NT2/D1 (cell line): ENCODE measurements around the gene KLF3.

ENCODE experiments used
- SUZ12 ChIP-seq: IDR thresholded peaks from 2 replicates; pipeline ENCODE4 v1.6.1; 2011; ENCODE audit not compliant: insufficient read length, insufficient read depth; ENCODE audit errors: extremely low read depth
- YY1 ChIP-seq: IDR thresholded peaks from 2 replicates; pipeline ENCODE4 v1.6.1; 2011; ENCODE audit not compliant: insufficient read length, insufficient read depth
- ZNF274 ChIP-seq: IDR thresholded peaks from 2 replicates; pipeline ENCODE4 v1.6.1; 2011; ENCODE audit warnings: mild to moderate bottlenecking, low read depth, low read length

DNA sequence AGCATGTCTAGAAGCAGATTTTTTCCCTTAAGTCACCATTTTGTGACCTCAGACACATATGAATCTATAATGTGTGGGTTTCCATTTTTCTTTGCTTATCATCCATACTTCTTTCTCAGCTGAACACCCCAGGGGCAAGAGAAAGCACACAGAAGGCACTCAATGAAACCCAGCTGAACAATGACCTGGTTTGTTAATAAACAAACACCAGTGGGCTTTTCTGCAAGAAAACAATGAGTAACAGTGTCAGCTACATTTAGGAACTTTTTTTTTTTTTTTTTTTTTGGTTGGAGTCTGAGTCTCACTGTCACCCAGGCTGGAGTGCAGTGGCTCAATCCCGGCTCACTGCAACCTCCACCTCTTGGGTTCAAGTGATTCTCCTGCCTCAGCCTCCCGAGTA lies 40.7 kb upstream of the KLF3 start:
- TF ChIP-seq YY1 (no peak), SUZ12 (no peak), ZNF274 (no peak)
